Activated naive CD4-positive, alpha-beta T cell treated with anti-CD3 and anti-CD28 coated beads, Interleukin-2, amount 50 U/mL, for 24 hours (primary cell): ENCODE measurements around the gene AGO4.
"Not testable (repeated sequence)": the region's sequence is repeated elsewhere in the genome, so short reads cannot be mapped to it uniquely, and the experiment has no call there.

Experiments used
- H3K27ac Mint-ChIP-seq: one replicate; pipeline ENCODE4 v1.8.0; 2021; ENCODE audit warnings: mild to moderate bottlenecking, mixed read lengths
- H3K27me3 Mint-ChIP-seq: one replicate; pipeline ENCODE4 v1.8.0; 2021; ENCODE audit warnings: mixed read lengths
- H3K36me3 Mint-ChIP-seq: one replicate; pipeline ENCODE4 v1.8.0; 2021; ENCODE audit warnings: mixed read lengths
- H3K4me1 Mint-ChIP-seq: one replicate; pipeline ENCODE4 v1.8.0; 2021; ENCODE audit warnings: mixed read lengths
- H3K4me3 Mint-ChIP-seq: one replicate; pipeline ENCODE4 v1.8.0; 2021; ENCODE audit warnings: mild to moderate bottlenecking, mixed read lengths
- H3K9me3 Mint-ChIP-seq: one replicate; pipeline ENCODE4 v1.8.0; 2021; ENCODE audit warnings: mixed read lengths

Gene AGO4

GRCh38 chr1:35807614-35808449 is at the start of gene AGO4:
Gene AGO4, plus strand, starts transcription at chr1:35808016. Its CDS starts 401 bp downstream, at chr1:35808417.
- Mint-ChIP-seq H3K36me3 (no peaks in the 10 kb centered on the region), H3K4me3 (peak within 1 kb of the TSS; percentile 92), H3K9me3 (no peaks in the 10 kb centered on the region), H3K27me3 (no peaks in the 10 kb centered on the region), H3K4me1 (peaks cover 30% of the 10 kb centered on the region), H3K27ac (peak within 1 kb of the TSS; percentile 92)

- H3K9me3 Mint-ChIP-seq: no peaks in the 10 kb centered on the region
- H3K27me3 Mint-ChIP-seq: no peaks in the 10 kb centered on the region
- no peaks in the 10 kb centered on the region for H3K4me1 Mint-ChIP-seq
- H3K27ac Mint-ChIP-seq: no peak overlapping the region
- no peak overlapping the region for H3K4me3 Mint-ChIP-seq
- H3K36me3 Mint-ChIP-seq: no peaks in the 10 kb centered on the region
Measured at GRCh38 chr1:35762141-35762540, 45.7 kb upstream of the AGO4 start.

- H3K27ac Mint-ChIP-seq: peak overlapping the region; percentile 19
Measured at GRCh38 chr1:35763201-35763600, 44.6 kb upstream of the AGO4 start.

GRCh38 chr1:35764283-35764682 is 43.5 kb upstream of the AGO4 start:
- Mint-ChIP-seq H3K36me3 (no peaks in the 10 kb centered on the region), H3K9me3 (no peaks in the 10 kb centered on the region), H3K27me3 (no peaks in the 10 kb centered on the region), H3K4me3 (no peak overlapping the region), H3K4me1 (peaks cover 7% of the 10 kb centered on the region), H3K27ac (no peak overlapping the region)

More at GRCh38 chr1:35763201-35763600, 44.6 kb upstream of the AGO4 start:
- H3K36me3 Mint-ChIP-seq: no peaks in the 10 kb centered on the region
- H3K4me1 Mint-ChIP-seq: no peaks in the 10 kb centered on the region
- no peaks in the 10 kb centered on the region for H3K27me3 Mint-ChIP-seq
- H3K9me3 Mint-ChIP-seq: no peaks in the 10 kb centered on the region
- no peak overlapping the region for H3K4me3 Mint-ChIP-seq

- H3K4me3 Mint-ChIP-seq: peak overlapping the region; percentile 83
- peak overlapping the region; percentile 8 for H3K27ac Mint-ChIP-seq
- H3K27me3 Mint-ChIP-seq: no peaks in the 10 kb centered on the region
- no peaks in the 10 kb centered on the region for H3K36me3 Mint-ChIP-seq
- H3K4me1 Mint-ChIP-seq: peaks cover 7% of the 10 kb centered on the region
- H3K9me3 Mint-ChIP-seq: no peaks in the 10 kb centered on the region
Measured at GRCh38 chr1:35768350-35769187, 39.2 kb upstream of the AGO4 start.

GRCh38 chr1:35769188-35769758 is 38.5 kb upstream of the AGO4 start:
- Mint-ChIP-seq H3K9me3 (no peaks in the 10 kb centered on the region), H3K36me3 (no peaks in the 10 kb centered on the region), H3K4me1 (peaks cover 7% of the 10 kb centered on the region), H3K27me3 (no peaks in the 10 kb centered on the region), H3K27ac (peak overlapping the region; percentile 44), H3K4me3 (peak overlapping the region; percentile 83)

GRCh38 chr1:35773711-35774110 is 34.1 kb upstream of the AGO4 start:
- Mint-ChIP-seq H3K9me3 (no peaks in the 10 kb centered on the region), H3K4me3 (no peak overlapping the region), H3K4me1 (peaks cover 4% of the 10 kb centered on the region), H3K27me3 (no peaks in the 10 kb centered on the region), H3K27ac (no peak overlapping the region), H3K36me3 (no peaks in the 10 kb centered on the region)

GRCh38 chr1:35776172-35776571 is 31.6 kb upstream of the AGO4 start:
- not testable (repeated sequence) for H3K27me3 Mint-ChIP-seq, H3K27ac Mint-ChIP-seq, H3K36me3 Mint-ChIP-seq, H3K4me3 Mint-ChIP-seq, H3K4me1 Mint-ChIP-seq, H3K9me3 Mint-ChIP-seq

GRCh38 chr1:35777109-35777508 is 30.7 kb upstream of the AGO4 start:
- Mint-ChIP-seq H3K4me1 (no peaks in the 10 kb centered on the region), H3K27me3 (no peaks in the 10 kb centered on the region), H3K9me3 (no peaks in the 10 kb centered on the region), H3K4me3 (no peak overlapping the region), H3K36me3 (no peaks in the 10 kb centered on the region), H3K27ac (no peak overlapping the region)

- no peak overlapping the region for H3K4me3 Mint-ChIP-seq
- H3K27ac Mint-ChIP-seq: no peak overlapping the region
- H3K36me3 Mint-ChIP-seq: no peaks in the 10 kb centered on the region
- H3K4me1 Mint-ChIP-seq: no peaks in the 10 kb centered on the region
- H3K27me3 Mint-ChIP-seq: no peaks in the 10 kb centered on the region
- H3K9me3 Mint-ChIP-seq: no peaks in the 10 kb centered on the region
Measured at GRCh38 chr1:35783055-35783583, 24.7 kb upstream of the AGO4 start.

- H3K27me3 Mint-ChIP-seq, H3K9me3 Mint-ChIP-seq, H3K27ac Mint-ChIP-seq, H3K4me1 Mint-ChIP-seq, H3K36me3 Mint-ChIP-seq, H3K4me3 Mint-ChIP-seq: not testable (repeated sequence)
Measured at GRCh38 chr1:35784364-35784763, 23.5 kb upstream of the AGO4 start.

- Mint-ChIP-seq H3K9me3 (no peaks in the 10 kb centered on the region), H3K27ac (no peak overlapping the region), H3K27me3 (no peaks in the 10 kb centered on the region), H3K4me3 (no peak overlapping the region), H3K4me1 (no peaks in the 10 kb centered on the region), H3K36me3 (no peaks in the 10 kb centered on the region)
Measured at GRCh38 chr1:35788139-35788538, 19.7 kb upstream of the AGO4 start.

GRCh38 chr1:35790670-35791069 is 17.1 kb upstream of the AGO4 start:
- no peaks in the 10 kb centered on the region for H3K4me1 Mint-ChIP-seq
- no peak overlapping the region for H3K27ac Mint-ChIP-seq
- no peaks in the 10 kb centered on the region for H3K9me3 Mint-ChIP-seq
- H3K36me3 Mint-ChIP-seq: no peaks in the 10 kb centered on the region
- H3K4me3 Mint-ChIP-seq: no peak overlapping the region
- no peaks in the 10 kb centered on the region for H3K27me3 Mint-ChIP-seq

GRCh38 chr1:35795295-35795694 is 12.5 kb upstream of the AGO4 start:
- Mint-ChIP-seq H3K27ac (no peak overlapping the region), H3K9me3 (no peaks in the 10 kb centered on the region), H3K27me3 (no peaks in the 10 kb centered on the region), H3K4me1 (no peaks in the 10 kb centered on the region), H3K36me3 (peaks cover 1% of the 10 kb centered on the region), H3K4me3 (no peak overlapping the region)

- Mint-ChIP-seq H3K4me3 (no peak overlapping the region), H3K27me3 (no peaks in the 10 kb centered on the region), H3K9me3 (no peaks in the 10 kb centered on the region), H3K36me3 (peaks cover 1% of the 10 kb centered on the region), H3K4me1 (no peaks in the 10 kb centered on the region), H3K27ac (no peak overlapping the region)
Measured at GRCh38 chr1:35797380-35797779, 10.4 kb upstream of the AGO4 start.

- H3K27ac Mint-ChIP-seq, H3K4me3 Mint-ChIP-seq, H3K36me3 Mint-ChIP-seq, H3K27me3 Mint-ChIP-seq, H3K4me1 Mint-ChIP-seq, H3K9me3 Mint-ChIP-seq: not testable (repeated sequence)
Measured at GRCh38 chr1:35798019-35798418, 9.8 kb upstream of the AGO4 start.
